GM12874 (cell line): ENCODE results near the gene COPG2.
A peak's percentile ranks its signal among the peaks of the same experiment; 100 is the strongest.

Experiments used
- CTCF ChIP-seq: IDR thresholded peaks from 2 replicates; pipeline ENCODE4 v1.5.1; 2011; ENCODE audit warnings: low read depth, mild to moderate bottlenecking, control low read depth, low read length, moderate library complexity; ENCODE audit not compliant: insufficient read depth

Gene COPG2

GRCh38 chr7:130566898-130567280, 101.7 kb downstream of the COPG2 start:
- TF ChIP-seq CTCF = no peak

DNA sequence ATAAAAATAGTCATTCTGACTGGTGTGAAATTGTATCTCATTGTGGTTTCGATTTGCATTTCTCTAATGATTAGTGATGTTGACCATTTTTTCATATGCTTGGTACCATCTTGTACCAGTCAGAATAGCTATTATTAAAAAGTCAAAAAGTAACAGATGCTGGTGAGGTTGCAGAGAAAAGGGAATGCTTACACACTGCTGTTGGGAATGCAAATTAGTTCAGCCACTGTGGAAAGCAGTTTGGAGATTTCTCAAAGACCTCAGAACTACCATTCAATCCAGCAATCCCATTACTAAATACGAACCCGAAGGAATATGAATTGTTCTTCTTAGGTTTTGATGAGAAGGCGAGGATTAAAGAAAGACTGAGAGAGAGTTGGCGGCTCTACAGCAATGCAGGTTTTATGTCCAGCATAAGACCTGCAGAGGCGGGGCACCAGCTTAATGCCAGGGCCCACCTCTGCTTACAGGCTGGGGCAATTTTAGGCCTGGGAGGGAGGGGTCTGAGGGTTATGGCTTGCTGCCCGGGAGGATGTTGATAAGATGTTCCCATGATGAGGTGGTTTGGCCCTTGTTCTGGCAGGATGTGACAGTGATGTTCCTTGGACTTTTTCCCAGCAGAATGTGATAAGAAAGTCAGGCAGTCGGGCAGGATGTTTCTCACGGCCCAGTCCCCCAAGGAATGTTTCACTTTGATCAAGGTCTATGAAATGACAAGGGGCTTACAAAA, 102.2 kb downstream of the COPG2 start:
- TF ChIP-seq CTCF = no peak

- TF ChIP-seq CTCF = 0 out of 2 replicates have a peak, but pooled peaks have one; percentile 19
These were observed 107.6 kb downstream of the COPG2 start for GRCh38 chr7:130560972-130561371.

DNA sequence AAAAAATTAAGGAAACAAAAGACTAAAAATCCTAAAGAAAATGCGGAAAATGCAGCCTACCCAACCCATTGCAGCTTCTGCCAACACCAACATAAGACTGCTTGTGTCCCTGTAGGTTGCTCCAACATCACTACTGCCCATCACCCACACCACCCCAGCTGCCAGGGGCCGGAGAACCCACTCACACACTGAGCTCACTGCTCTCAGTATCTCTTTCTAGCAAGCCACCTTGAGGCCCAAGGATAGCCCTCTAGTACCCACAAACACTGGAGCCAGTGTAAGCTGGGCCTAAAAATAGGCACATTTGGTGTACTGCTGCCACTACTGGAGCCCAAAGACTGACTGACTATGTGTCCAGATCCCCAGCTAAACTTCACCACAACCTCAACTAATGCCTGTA, 109.4 kb downstream of the COPG2 start:
- no peak for TF ChIP-seq CTCF

GRCh38 chr7:130554481-130554880, 114.1 kb downstream of the COPG2 start:
- no peak for TF ChIP-seq CTCF

GRCh38 chr7:130553398-130554029, 115.0 kb downstream of the COPG2 start:
- no peak for TF ChIP-seq CTCF

- TF ChIP-seq CTCF = no peak
These were observed 124.2 kb downstream of the COPG2 start for GRCh38 chr7:130544356-130544755.
